Measurements from ENCODE around the gene SLC22A25.

Gene SLC22A25

DNA sequence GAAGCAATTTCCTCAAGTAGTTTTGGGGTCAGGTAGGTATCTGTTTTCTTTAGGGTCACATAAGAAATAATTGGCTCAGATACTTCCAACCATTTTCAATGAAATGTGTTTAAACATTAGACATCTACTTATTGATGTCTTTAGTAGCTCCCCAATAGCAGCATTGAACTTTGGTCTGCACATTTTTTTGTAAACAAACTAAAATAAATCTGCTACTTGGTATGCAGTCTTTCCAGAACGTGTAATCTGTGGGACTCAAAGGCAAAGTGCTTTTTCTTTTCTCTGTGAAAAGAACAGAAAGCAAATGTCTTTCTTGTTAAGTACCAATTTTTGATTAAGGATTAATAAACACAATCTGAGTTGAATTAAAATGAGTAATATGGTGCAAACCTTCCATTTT lies 13.6 kb downstream of the SLC22A25 start:
- DNase-seq, result no peak

DNA sequence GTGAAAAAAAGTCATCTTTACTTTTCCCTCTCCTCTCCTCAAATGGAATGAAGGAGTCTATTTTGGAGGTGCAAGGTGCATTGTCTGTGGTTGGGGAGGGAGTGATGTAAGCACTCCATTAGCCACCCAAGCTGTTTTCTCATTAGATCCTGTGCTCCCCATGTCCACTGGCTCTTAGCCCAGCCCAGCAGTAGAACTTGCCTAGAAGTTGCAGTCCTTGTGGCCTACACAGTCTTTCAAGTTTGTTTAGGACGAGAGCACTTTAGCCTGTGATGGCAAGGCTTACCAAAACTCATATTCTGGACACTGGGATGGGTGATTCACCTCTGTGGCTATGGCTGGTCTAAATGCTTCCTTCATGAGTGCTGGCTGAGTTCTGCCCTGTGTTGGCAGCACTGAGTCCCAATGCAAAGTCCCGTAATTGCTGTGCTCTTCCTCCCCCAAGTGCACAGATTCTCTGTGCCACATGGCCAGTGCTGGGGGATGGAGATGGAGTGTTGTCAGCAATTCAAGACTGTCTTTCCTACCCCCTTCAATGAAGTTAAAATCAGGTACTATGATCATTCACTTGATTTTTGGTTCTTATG lies 15.8 kb downstream of the SLC22A25 start:
- DNase-seq, result no peak

DNA sequence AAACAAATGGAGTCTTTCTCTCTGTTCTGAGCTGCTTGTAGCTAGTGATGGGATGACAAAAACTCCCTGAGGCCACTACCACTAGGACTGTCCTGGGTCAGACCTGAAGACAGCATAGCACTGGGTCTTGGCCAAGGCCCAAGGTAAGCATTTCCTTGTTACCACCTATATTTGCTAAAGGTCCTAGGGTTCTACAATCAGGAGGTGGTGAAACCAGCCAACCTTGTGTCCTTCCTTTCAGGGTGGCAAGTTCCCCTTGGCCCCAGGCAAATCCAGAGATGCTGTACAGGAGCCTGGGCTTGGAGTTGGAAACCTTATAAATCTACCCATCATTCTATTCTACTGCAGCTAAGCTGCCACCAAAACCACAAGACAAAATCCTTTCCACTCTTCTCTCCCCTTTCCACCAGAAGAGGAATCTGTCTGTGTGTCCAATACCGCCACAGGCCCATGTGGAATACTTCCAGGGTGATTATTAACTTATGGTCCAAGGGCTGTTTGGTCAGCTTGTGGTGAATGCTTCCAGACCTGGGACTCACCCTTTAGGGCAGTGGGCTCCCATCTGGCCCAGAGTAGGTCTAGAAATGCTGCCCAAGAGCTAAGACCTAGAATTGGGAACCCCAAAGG lies 16.8 kb downstream of the SLC22A25 start:
- DNase-seq, result no peak

DNA sequence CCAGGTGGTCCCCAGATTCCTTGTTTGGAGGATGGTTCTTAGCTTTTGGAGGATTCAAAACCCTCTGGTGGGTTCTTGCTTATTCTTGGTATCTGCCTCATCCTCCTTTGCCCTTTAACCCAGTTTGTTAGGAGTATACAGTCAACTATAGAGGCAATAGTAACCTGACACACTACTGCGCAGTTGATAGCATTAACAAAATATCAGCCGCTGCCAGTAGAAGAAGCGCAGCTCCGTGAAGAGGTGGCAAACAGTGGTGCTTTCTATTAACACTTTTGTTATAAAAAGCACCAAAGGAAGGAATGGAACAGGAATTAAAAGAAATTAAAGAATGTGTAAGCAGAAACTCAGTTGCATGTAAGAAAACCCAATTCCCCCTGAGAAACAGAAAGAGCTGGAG lies 29.3 kb downstream of the SLC22A25 start:
- DNase-seq, result no peak

DNA sequence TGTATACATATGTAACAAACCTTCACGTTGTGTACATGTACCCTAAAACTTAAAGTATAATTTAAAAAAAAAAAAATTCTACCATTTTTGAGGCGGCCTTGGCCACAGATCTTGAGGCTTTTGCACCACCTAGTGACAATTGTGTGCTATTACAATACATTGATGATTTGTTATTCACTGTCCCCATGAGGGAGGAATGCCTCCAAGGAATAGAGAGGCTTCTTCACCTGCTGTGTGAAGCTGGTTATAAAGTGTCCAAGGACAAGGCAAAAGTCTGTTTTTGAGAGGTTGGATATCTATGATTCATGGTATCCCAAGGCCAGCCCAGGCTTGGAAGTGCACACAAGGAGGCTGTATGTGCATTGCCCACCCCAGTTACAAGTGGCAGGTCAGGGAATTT lies 30.7 kb downstream of the SLC22A25 start:
- no peak for DNase-seq

DNA sequence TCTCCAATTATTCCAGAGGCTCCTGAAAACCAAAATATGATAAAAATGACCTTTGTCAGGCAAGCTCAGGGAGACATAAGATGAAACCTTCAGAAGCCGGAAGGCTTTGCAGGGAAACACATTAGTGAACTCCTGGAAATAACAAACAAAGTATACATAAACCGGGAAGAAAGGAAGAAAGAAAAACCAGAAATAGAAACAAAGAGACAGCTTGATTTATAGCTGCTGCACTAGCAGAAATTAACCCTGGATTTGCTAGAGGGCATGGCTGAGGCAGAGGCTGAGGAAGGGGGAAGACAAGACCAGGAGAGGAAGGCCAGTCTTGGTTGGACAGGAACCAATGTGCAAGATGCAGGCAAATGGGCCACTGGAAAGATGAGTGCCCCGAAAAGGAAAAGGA lies 33.3 kb downstream of the SLC22A25 start:
- no peak for DNase-seq
